AG10803 (cell line): ENCODE measurements around the gene CEP41.

ENCODE experiments used
- DNase-seq: peaks from one replicate; pipeline ENCODE4 v3.0.0; 2010; ENCODE audit warnings: low read depth
- H3K4me3 ChIP-seq: 2 replicates; pipeline ENCODE4 v1.5.1; 2011; ENCODE audit warnings: mild to moderate bottlenecking, low read length, control low read depth
- CTCF ChIP-seq: conservative IDR thresholded peaks from 2 replicates; pipeline ENCODE4 v1.5.1; 2011; ENCODE audit warnings: mild to moderate bottlenecking, low read length, control low read depth, inconsistent platforms

Gene CEP41

GRCh38 chr7:130393841-130394411 is 46.9 kb downstream of the CEP41 start:
- no peak for TF ChIP-seq CTCF
- no peak overlapping the region for H3K4me3 ChIP-seq
- DNase-seq: no peak

GRCh38 chr7:130393101-130393561 is 47.7 kb downstream of the CEP41 start:
- H3K4me3 ChIP-seq: no peak overlapping the region
- peak; percentile 90 for DNase-seq
- no peak for TF ChIP-seq CTCF

GRCh38 chr7:130390486-130390885 is 50.3 kb downstream of the CEP41 start:
- no peak for TF ChIP-seq CTCF
- DNase-seq: no peak
- no peak overlapping the region for H3K4me3 ChIP-seq

DNA sequence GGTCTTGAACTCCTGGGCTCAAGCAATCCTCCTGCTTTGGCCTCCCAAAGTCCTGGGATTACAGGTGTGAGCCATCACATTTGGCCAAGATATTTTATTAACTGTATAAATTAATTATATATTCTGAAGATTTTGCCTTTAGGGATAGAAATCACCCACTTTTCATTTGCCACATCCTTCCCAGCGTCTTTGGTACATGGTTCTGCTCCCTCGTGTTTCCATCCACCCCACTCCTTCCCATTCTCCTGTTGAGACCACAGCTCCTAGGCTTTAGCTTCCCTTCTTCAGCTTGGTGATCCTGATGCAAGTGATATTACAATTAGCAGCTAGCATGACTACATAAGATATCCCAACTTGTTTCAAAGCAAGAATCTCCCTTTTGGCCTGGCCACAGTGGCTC is 52.1 kb downstream of the CEP41 start:
- H3K4me3 ChIP-seq: no peak overlapping the region
- TF ChIP-seq CTCF: no peak
- no peak for DNase-seq

- H3K4me3 ChIP-seq: no peak overlapping the region
- no peak for TF ChIP-seq CTCF
- DNase-seq: peak; percentile 91
Observed at GRCh38 chr7:130387628-130388403, 53.0 kb downstream of the CEP41 start.

GRCh38 chr7:130387306-130387627 is 53.5 kb downstream of the CEP41 start:
- no peak for TF ChIP-seq CTCF
- DNase-seq: no peak
- no peak overlapping the region for H3K4me3 ChIP-seq

DNA sequence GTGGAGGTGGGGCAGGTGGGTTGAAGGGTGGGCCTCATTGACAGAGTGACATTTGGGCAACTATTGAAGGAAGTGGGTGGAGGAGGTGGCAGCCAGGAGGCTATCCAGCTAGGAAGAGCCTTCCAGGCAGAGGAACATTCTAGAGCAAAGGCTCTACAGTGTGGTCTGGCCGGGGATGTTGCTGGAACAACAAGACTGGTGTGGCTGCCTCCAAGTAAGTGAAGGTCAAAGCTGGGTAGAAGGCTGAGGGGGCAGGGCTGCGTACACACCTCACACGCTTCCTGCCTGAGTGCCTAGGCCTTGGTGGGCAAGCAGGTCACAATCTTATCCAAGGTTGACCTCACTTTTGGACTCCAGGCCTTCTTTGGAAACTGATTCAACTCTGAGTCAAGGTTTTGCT is 53.9 kb downstream of the CEP41 start:
- H3K4me3 ChIP-seq: no peak overlapping the region
- no peak for TF ChIP-seq CTCF
- DNase-seq: no peak
